Measurements from ENCODE around the gene MXRA8. TPM values are rescaled to one million over a fixed set of nuclear protein-coding genes. Genes with fewer than 3 reads are reported as not detected.

MXRA8 gene, protein sequence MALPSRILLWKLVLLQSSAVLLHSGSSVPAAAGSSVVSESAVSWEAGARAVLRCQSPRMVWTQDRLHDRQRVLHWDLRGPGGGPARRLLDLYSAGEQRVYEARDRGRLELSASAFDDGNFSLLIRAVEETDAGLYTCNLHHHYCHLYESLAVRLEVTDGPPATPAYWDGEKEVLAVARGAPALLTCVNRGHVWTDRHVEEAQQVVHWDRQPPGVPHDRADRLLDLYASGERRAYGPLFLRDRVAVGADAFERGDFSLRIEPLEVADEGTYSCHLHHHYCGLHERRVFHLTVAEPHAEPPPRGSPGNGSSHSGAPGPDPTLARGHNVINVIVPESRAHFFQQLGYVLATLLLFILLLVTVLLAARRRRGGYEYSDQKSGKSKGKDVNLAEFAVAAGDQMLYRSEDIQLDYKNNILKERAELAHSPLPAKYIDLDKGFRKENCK
- total RNA-seq (2021), result 8.1 and 9.6 TPM in 2 replicates
- long read RNA-seq, partial matches to known transcripts, result 17 of 30 reads
- long read RNA-seq, other reads (novel, unspliced or antisense), result 9 of 30 reads

DNA sequence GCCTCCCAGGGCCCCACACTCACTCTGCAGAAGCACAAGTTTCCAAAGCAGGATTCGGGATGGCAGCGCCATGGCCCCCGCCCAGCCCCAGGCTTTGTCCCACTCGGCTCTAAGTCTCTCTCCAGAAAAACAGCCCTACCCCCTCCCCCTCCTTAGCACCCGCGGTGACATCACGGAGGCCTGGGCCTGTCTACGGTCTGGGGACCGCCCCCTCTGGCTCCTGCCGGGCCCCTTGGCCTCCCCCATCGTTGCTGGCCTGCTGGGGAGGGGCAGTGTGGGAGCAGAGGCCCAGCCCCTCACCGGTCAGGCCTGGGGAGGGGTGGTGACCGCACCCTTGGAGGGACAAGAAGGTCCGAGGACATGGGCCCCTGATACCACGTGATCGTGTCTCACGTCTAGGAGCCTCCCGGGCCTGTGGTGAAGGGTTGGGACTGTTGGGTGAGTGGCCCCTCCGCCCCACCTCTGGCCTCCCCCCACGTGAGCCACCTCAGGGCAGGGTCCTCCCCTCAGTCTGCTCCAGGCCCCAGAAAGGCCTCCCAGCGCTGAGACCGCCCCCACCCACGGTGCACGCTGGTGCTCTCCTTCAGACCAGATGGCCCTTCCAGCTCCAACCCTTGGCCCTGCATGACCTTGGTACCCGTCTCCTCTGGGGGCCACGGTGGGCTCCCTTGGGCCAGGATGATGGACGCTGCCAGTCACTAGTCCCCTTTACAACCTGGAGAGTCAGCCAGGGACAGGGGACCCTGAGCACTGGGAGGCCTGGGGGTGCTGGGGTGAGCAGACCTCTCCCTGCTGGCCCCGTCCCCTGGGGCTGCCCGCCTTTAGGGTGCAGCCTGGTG, at the start of gene MXRA8:
Gene MXRA8, minus strand, starts transcription at position 123 of the 839 bp plus-strand sequence. Its CDS starts 51 bp downstream, at position 72.
- H3T11ph ChIP-seq (ENCODE audit: low read length), result no peak within 1 kb of the TSS
- H3K79me1 ChIP-seq (ENCODE audit: insufficient read depth, low read depth, low read length, poor library complexity, severe bottlenecking), result no peaks in the 10 kb centered on the region
- H2BK12ac ChIP-seq (ENCODE audit: insufficient read length, low read depth, low read length), result no peak within 1 kb of the TSS
- Mint-ChIP-seq H3K4me3 (peak within 1 kb of the TSS in 1 of 2 experiments; percentile 42; a peak in 4 of 5 replicates), H3K36me3 (ENCODE audit: insufficient read depth in 1 of 3, low read depth in 3 of 3) (no peaks in the 10 kb centered on the region), H3K9me3 (no peaks in the 10 kb centered on the region; a peak in 2 of 5 replicates), H3K27ac (peak within 1 kb of the TSS in 2 of 3 experiments; percentile 28 to 77; a peak in 3 of 7 replicates), H3K4me1 (peaks cover 24 to 46% of the 10 kb centered on the region in 2 experiments), H3K27me3 (ENCODE audit: low read depth) (peaks cover 43% of the 10 kb centered on the region)
- no peak within 1 kb of the TSS; the same call in 1 of the 2 replicates for H2BK15ac ChIP-seq (ENCODE audit: low read depth, low read length)
- H4K20me1 ChIP-seq (ENCODE audit: control insufficient read depth, insufficient read depth, insufficient read length), result no peaks in the 10 kb centered on the region
- no peak within 1 kb of the TSS for H2AK5ac ChIP-seq (ENCODE audit: insufficient read length, low read length)
- peak; percentile 66 for DNase-seq
- peaks cover 2% of the 10 kb centered on the region; the same call in 1 of the 2 replicates for H3K4me1 ChIP-seq (ENCODE audit: insufficient read depth, low read length)
- no peak within 1 kb of the TSS for H3K23ac ChIP-seq (ENCODE audit: insufficient read length, low read depth, low read length)
- H3K56ac ChIP-seq (ENCODE audit: insufficient read length, low read depth, low read length), result no peak within 1 kb of the TSS
- no peak within 1 kb of the TSS for H2BK5ac ChIP-seq (ENCODE audit: insufficient read length, low read length)
- peaks cover 4% of the 10 kb centered on the region; the same call in 1 of the 2 replicates for H3K27me3 ChIP-seq (ENCODE audit: insufficient read depth, low read length)
- H2AFZ ChIP-seq (ENCODE audit: low read length), result no peak within 1 kb of the TSS
- H3K23me2 ChIP-seq (ENCODE audit: insufficient read length, low read depth, low read length, poor library complexity, severe bottlenecking), result peaks cover 7% of the 10 kb centered on the region
- H3K18ac ChIP-seq (ENCODE audit: insufficient read length, low read depth, low read length), result peak within 1 kb of the TSS; percentile 36
- H3K9ac ChIP-seq (ENCODE audit: extremely low read depth, insufficient read length, low read length), result no peak within 1 kb of the TSS
- H3K79me2 ChIP-seq (ENCODE audit: insufficient read depth, low read length), result no peaks in the 10 kb centered on the region
- H2BK120ac ChIP-seq (ENCODE audit: low read depth, low read length, poor library complexity, severe bottlenecking), result no peak within 1 kb of the TSS
- no peak within 1 kb of the TSS for H4K8ac ChIP-seq (replicated peaks; ENCODE audit: insufficient read length, low read depth, low read length)
- no peak within 1 kb of the TSS for H3K27ac ChIP-seq (ENCODE audit: insufficient read length, low read depth, low read length)
- H4K91ac ChIP-seq (ENCODE audit: insufficient read length, low read depth, low read length), result no peak within 1 kb of the TSS
- H3K4me2 ChIP-seq (ENCODE audit: insufficient read depth, insufficient read length, low read length), result no peak within 1 kb of the TSS
- no CpG with 5 or more reads among the region's 29 CpGs for WGBS (ENCODE audit: extremely low coverage, insufficient read length, low lambda C conversion rate)
- peak within 1 kb of the TSS; percentile 59; the same call in 1 of the 2 replicates for H3K14ac ChIP-seq (ENCODE audit: insufficient read depth, low read length)
- H3K4ac ChIP-seq (ENCODE audit: low read depth, low read length), result no peak within 1 kb of the TSS
- no peaks in the 10 kb centered on the region for H3K9me3 ChIP-seq (ENCODE audit: control insufficient read depth, low read depth, low read length)
- H2BK20ac ChIP-seq (ENCODE audit: low read depth, low read length, poor library complexity, severe bottlenecking), result no peak within 1 kb of the TSS
- no peak within 1 kb of the TSS for H4K5ac ChIP-seq (ENCODE audit: insufficient read length, low read depth, low read length)
- TF ChIP-seq, protein P1, sequence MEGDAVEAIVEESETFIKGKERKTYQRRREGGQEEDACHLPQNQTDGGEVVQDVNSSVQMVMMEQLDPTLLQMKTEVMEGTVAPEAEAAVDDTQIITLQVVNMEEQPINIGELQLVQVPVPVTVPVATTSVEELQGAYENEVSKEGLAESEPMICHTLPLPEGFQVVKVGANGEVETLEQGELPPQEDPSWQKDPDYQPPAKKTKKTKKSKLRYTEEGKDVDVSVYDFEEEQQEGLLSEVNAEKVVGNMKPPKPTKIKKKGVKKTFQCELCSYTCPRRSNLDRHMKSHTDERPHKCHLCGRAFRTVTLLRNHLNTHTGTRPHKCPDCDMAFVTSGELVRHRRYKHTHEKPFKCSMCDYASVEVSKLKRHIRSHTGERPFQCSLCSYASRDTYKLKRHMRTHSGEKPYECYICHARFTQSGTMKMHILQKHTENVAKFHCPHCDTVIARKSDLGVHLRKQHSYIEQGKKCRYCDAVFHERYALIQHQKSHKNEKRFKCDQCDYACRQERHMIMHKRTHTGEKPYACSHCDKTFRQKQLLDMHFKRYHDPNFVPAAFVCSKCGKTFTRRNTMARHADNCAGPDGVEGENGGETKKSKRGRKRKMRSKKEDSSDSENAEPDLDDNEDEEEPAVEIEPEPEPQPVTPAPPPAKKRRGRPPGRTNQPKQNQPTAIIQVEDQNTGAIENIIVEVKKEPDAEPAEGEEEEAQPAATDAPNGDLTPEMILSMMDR (conservative IDR thresholded peaks at IDR 0.05), result no peak

Measured in H9 (cell line).